ENCODE measurements around the gene MILR1.
"Not testable (repeated sequence)": the region's sequence is repeated elsewhere in the genome, so short reads cannot be mapped to it uniquely, and the experiment has no call there.

The MILR1 gene

GRCh38 chr17:64448665-64449512 is at the start of gene MILR1:
MILR1 (plus strand) TSS chr17:64449115; CDS start chr17:64449169, 54 bp downstream.
- DNase-seq (ENCODE audit: low spot score) = peak; percentile 81

GRCh38 chr17:64399767-64400156 is 49.2 kb upstream of the MILR1 start:
- DNase-seq (ENCODE audit: low spot score) = no peak

- DNase-seq (ENCODE audit: low spot score) = no peak
Observed at GRCh38 chr17:64400642-64401041, 48.3 kb upstream of the MILR1 start.

GRCh38 chr17:64401244-64401860 is 47.6 kb upstream of the MILR1 start:
- DNase-seq (ENCODE audit: low spot score) = no peak

GRCh38 chr17:64401941-64402340 is 47.0 kb upstream of the MILR1 start:
- DNase-seq (ENCODE audit: low spot score) = no peak

GRCh38 chr17:64402469-64402868 is 46.4 kb upstream of the MILR1 start:
- DNase-seq (ENCODE audit: low spot score) = no peak

GRCh38 chr17:64403881-64404460 is 44.9 kb upstream of the MILR1 start:
- DNase-seq (ENCODE audit: low spot score) = no peak

- no peak for DNase-seq (ENCODE audit: low spot score)
Observed at GRCh38 chr17:64406321-64407200, 42.4 kb upstream of the MILR1 start.

GRCh38 chr17:64410750-64411490 is 38.0 kb upstream of the MILR1 start:
- DNase-seq (ENCODE audit: low spot score) = no peak

GRCh38 chr17:64411999-64412771 is 36.7 kb upstream of the MILR1 start:
- no peak for DNase-seq (ENCODE audit: low spot score)

- no peak for DNase-seq (ENCODE audit: low spot score)
Observed at GRCh38 chr17:64412944-64413381, 36.0 kb upstream of the MILR1 start.

GRCh38 chr17:64413513-64413912 is 35.4 kb upstream of the MILR1 start:
- DNase-seq (ENCODE audit: low spot score) = no peak

- peak; percentile 72 for DNase-seq (ENCODE audit: low spot score)
Observed at GRCh38 chr17:64418506-64419339, 30.2 kb upstream of the MILR1 start.

- peak; percentile 71 for DNase-seq (ENCODE audit: low spot score)
Observed at GRCh38 chr17:64420143-64420670, 28.7 kb upstream of the MILR1 start.

GRCh38 chr17:64422121-64422520 is 26.8 kb upstream of the MILR1 start:
- not testable (repeated sequence) for DNase-seq (ENCODE audit: low spot score)

- no peak for DNase-seq (ENCODE audit: low spot score)
Observed at GRCh38 chr17:64423881-64424280, 25.0 kb upstream of the MILR1 start.

GRCh38 chr17:64424324-64424849 is 24.5 kb upstream of the MILR1 start:
- no peak for DNase-seq (ENCODE audit: low spot score)

GRCh38 chr17:64425191-64425590 is 23.7 kb upstream of the MILR1 start:
- no peak for DNase-seq (ENCODE audit: low spot score)

GRCh38 chr17:64426596-64426995 is 22.3 kb upstream of the MILR1 start:
- no peak for DNase-seq (ENCODE audit: low spot score)
